ENCODE measurements around the gene GMCL2. TPM values are rescaled to one million over a fixed set of nuclear protein-coding genes. Genes with fewer than 3 reads are reported as not detected.

GMCL2 gene
- total RNA-seq, 4 donors from 2014 or later = not detected

- 100% methylated on average over 1 of the region's 8 CpGs; no CpG with 5 or more reads in 1 of the 2 donors for WGBS, 2 donors (ENCODE audit: low coverage in 1 of 2)
- no peaks in the 10 kb centered on the region for H3K36me3 ChIP-seq
- H3K4me1 ChIP-seq = no peaks in the 10 kb centered on the region
- peaks cover 0 to 7% (median 0%) of the 10 kb centered on the region in 3 donors for H3K9me3 ChIP-seq
- peaks cover 26% of the 10 kb centered on the region for H3K27me3 ChIP-seq
- H3K27ac ChIP-seq = no peak overlapping the region
- ATAC-seq = no peak
- no peak overlapping the region for H3K4me3 ChIP-seq
- no peak for TF ChIP-seq POLR2A (IDR thresholded peaks at IDR 0.05)
- no peak for TF ChIP-seq POLR2AphosphoS5 (IDR thresholded peaks at IDR 0.05)
These were observed 9.6 kb downstream of the GMCL2 start for GRCh38 chr5:178177569-178177968.

GRCh38 chr5:178176791-178177190 lies 10.4 kb downstream of the GMCL2 start:
- H3K4me3 ChIP-seq = no peak overlapping the region
- ATAC-seq = no peak
- no peak for TF ChIP-seq EP300 (IDR thresholded peaks at IDR 0.05)
- TF ChIP-seq POLR2A (IDR thresholded peaks at IDR 0.05) = no peak
- 67 to 75% methylated on average over 1 to 6 of the region's 6 CpGs for WGBS, 2 donors (ENCODE audit: low coverage in 1 of 2)
- no peak overlapping the region for H3K27ac ChIP-seq
- no peaks in the 10 kb centered on the region for H3K4me1 ChIP-seq
- peaks cover 22% of the 10 kb centered on the region for H3K27me3 ChIP-seq
- no peaks in the 10 kb centered on the region for H3K36me3 ChIP-seq
- peaks cover 0 to 7% (median 0%) of the 10 kb centered on the region in 3 donors for H3K9me3 ChIP-seq

GRCh38 chr5:178174456-178174855 lies 12.7 kb downstream of the GMCL2 start:
- H3K36me3 ChIP-seq = no peaks in the 10 kb centered on the region
- WGBS, 2 donors (ENCODE audit: low coverage in 1 of 2) = 84 to 92% methylated on average over 3 of the region's 3 CpGs
- no peak for TF ChIP-seq POLR2AphosphoS5 (IDR thresholded peaks at IDR 0.05)
- no peak for ATAC-seq
- peaks cover 0 to 4% (median 0%) of the 10 kb centered on the region in 3 donors for H3K9me3 ChIP-seq
- no peaks in the 10 kb centered on the region for H3K4me1 ChIP-seq
- H3K4me3 ChIP-seq = no peak overlapping the region
- no peak overlapping the region for H3K27ac ChIP-seq
- peaks cover 1% of the 10 kb centered on the region for H3K27me3 ChIP-seq

GRCh38 chr5:178170455-178170854 lies 16.7 kb downstream of the GMCL2 start:
- no peak for ATAC-seq
- TF ChIP-seq POLR2A (IDR thresholded peaks at IDR 0.05) = no peak
- TF ChIP-seq EP300 (IDR thresholded peaks at IDR 0.05) = no peak
- TF ChIP-seq CTCF (IDR thresholded peaks at IDR 0.05) = no peak
- no peak for TF ChIP-seq POLR2AphosphoS5 (IDR thresholded peaks at IDR 0.05)
- Histone ChIP-seq H3K27me3 (peaks cover 15% of the 10 kb centered on the region), H3K4me1 (no peaks in the 10 kb centered on the region), H3K4me3 (no peak overlapping the region), H3K9me3 (no peaks in the 10 kb centered on the region), H3K27ac (no peak overlapping the region), H3K36me3 (no peaks in the 10 kb centered on the region)
- WGBS, 2 donors (ENCODE audit: low coverage in 1 of 2) = 79 to 83% methylated on average over 1 to 2 of the region's 2 CpGs

- no CpG with 5 or more reads among the region's 38 CpGs for WGBS, 2 donors (ENCODE audit: low coverage in 1 of 2)
- peaks cover 0 to 11% (median 0%) of the 10 kb centered on the region in 3 donors for H3K4me1 ChIP-seq
- no peak overlapping the region for H3K27ac ChIP-seq
- H3K9me3 ChIP-seq = no peaks in the 10 kb centered on the region
- ATAC-seq = no peak
- H3K36me3 ChIP-seq = no peaks in the 10 kb centered on the region
- TF ChIP-seq EP300 (IDR thresholded peaks at IDR 0.05) = no peak
- no peak for TF ChIP-seq POLR2AphosphoS5 (IDR thresholded peaks at IDR 0.05)
- no peak for TF ChIP-seq POLR2A (IDR thresholded peaks at IDR 0.05)
- TF ChIP-seq CTCF (IDR thresholded peaks at IDR 0.05) = no peak
- H3K4me3 ChIP-seq = no peak overlapping the region
- peaks cover 57% of the 10 kb centered on the region for H3K27me3 ChIP-seq
These were observed 21.6 kb downstream of the GMCL2 start for GRCh38 chr5:178165581-178165980.

- Histone ChIP-seq H3K27ac (no peak overlapping the region), H3K9me3 (no peaks in the 10 kb centered on the region), H3K27me3 (peaks cover 57% of the 10 kb centered on the region), H3K36me3 (no peaks in the 10 kb centered on the region), H3K4me3 (peak overlapping the region in 1 of 2 donors; percentile 26), H3K4me1 (peaks cover 0 to 11% (median 0%) of the 10 kb centered on the region in 3 donors)
- TF ChIP-seq POLR2AphosphoS5 (IDR thresholded peaks at IDR 0.05) = no peak
- peak; percentile 96 to 100 (median 98) for TF ChIP-seq CTCF (IDR thresholded peaks at IDR 0.05)
- WGBS, 2 donors (ENCODE audit: low coverage in 1 of 2) = 10 to 59% methylated on average over 3 to 25 of the region's 33 CpGs
- peak; percentile 94 for ATAC-seq
These were observed 23.1 kb downstream of the GMCL2 start for GRCh38 chr5:178163772-178164735.

Measured in gastroesophageal sphincter (tissue), 4 donors.